HG02798 (cell line): Measurements from ENCODE around the gene ERO1B.

Source experiments
- ATAC-seq: cut with Tn5 transposase; IDR thresholded peaks from one replicate; pipeline ENCODE4 v1.9.1; 2021; ENCODE audit warnings: mild to moderate bottlenecking; ENCODE audit not compliant: unreplicated experiment, poor library complexity

The ERO1B gene

GRCh38 chr1:236257216-236257615 is 24.5 kb downstream of the ERO1B start:
- no peak for ATAC-seq

GRCh38 chr1:236253918-236254637 is 27.7 kb downstream of the ERO1B start:
- no peak for ATAC-seq

GRCh38 chr1:236253119-236253518 is 28.6 kb downstream of the ERO1B start:
- ATAC-seq = no peak

- ATAC-seq = no peak
These were observed 30.2 kb downstream of the ERO1B start for GRCh38 chr1:236251587-236251986.

GRCh38 chr1:236247286-236247685 is 34.5 kb downstream of the ERO1B start:
- ATAC-seq = no peak

- ATAC-seq = no peak
These were observed 39.2 kb downstream of the ERO1B start for GRCh38 chr1:236242568-236242967.

- no peak for ATAC-seq
These were observed 41.1 kb downstream of the ERO1B start for GRCh38 chr1:236240675-236241074.

GRCh38 chr1:236239092-236239585 is 42.6 kb downstream of the ERO1B start:
- no peak for ATAC-seq

- no peak for ATAC-seq
These were observed 46.6 kb downstream of the ERO1B start for GRCh38 chr1:236235116-236235515.

GRCh38 chr1:236228411-236228810 is 53.3 kb downstream of the ERO1B start:
- ATAC-seq = no peak

- no peak for ATAC-seq
These were observed 59.1 kb downstream of the ERO1B start for GRCh38 chr1:236222632-236223031.

- no peak for ATAC-seq
These were observed 61.3 kb downstream of the ERO1B start for GRCh38 chr1:236220473-236220872.

- ATAC-seq = no peak
These were observed 67.0 kb downstream of the ERO1B start for GRCh38 chr1:236214761-236215160.

- no peak for ATAC-seq
These were observed 68.2 kb downstream of the ERO1B start for GRCh38 chr1:236213534-236213933.

- ATAC-seq = no peak
These were observed 69.9 kb downstream of the ERO1B start for GRCh38 chr1:236211815-236212214.

GRCh38 chr1:236209713-236210112 is 72.0 kb downstream of the ERO1B start:
- ATAC-seq = no peak

GRCh38 chr1:236209185-236209584 is 72.6 kb downstream of the ERO1B start:
- no peak for ATAC-seq

- no peak for ATAC-seq
These were observed 74.2 kb downstream of the ERO1B start for GRCh38 chr1:236207569-236207968.

- ATAC-seq = no peak
These were observed 74.6 kb downstream of the ERO1B start for GRCh38 chr1:236207121-236207520.

GRCh38 chr1:236206548-236206947 is 75.2 kb downstream of the ERO1B start:
- no peak for ATAC-seq

- ATAC-seq = no peak
These were observed 77.1 kb downstream of the ERO1B start for GRCh38 chr1:236204656-236205055.

GRCh38 chr1:236204039-236204438 is 77.7 kb downstream of the ERO1B start:
- ATAC-seq = no peak
